Erythroblast (primary cell): ENCODE measurements around the gene CCR1.

Experiments used
- GATA1 ChIP-seq: IDR thresholded peaks from 2 replicates; pipeline ENCODE4 v1.6.1; 2011; ENCODE audit warnings: low read depth, mild to moderate bottlenecking, control low read depth, low read length, moderate library complexity
- POLR2A ChIP-seq: IDR thresholded peaks from 2 replicates; pipeline ENCODE4 v1.6.1; 2011; ENCODE audit warnings: mild to moderate bottlenecking, low read length

- TF ChIP-seq POLR2A, result no peak
- no peak for TF ChIP-seq GATA1
Observed at GRCh38 chr3:46213201-46213600, 5.1 kb upstream of the CCR1 start.
